HG03066 (cell line): Measurements from ENCODE around the gene TERB2.
"Not testable (repeated sequence)": the region's sequence is repeated elsewhere in the genome, so short reads cannot be mapped to it uniquely, and the experiment has no call there.

ENCODE experiments used
- ATAC-seq: cut with Tn5 transposase; IDR thresholded peaks from one replicate; pipeline ENCODE4 v1.9.1; 2021; ENCODE audit warnings: low read depth; ENCODE audit not compliant: unreplicated experiment

TERB2 gene

DNA sequence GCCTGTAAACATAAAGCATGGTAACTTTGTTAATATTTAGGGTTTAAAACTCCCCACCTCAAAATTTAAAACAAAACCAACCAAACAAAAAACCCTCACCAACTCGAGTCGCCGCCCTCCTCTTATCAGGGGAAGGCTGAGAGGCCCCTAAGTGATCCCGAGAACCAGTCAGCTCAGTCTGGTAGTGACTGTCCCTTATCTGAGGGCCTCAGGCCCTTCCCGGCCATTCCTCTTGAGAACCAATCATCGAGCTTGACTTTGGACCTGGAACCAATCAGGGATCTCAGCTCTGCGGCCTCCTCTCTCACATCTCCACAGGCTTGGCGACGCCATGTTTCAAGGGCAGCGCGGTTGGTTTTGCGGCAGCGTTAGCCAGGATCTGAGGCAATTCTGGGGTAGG is at the start of gene TERB2:
Gene TERB2, plus strand, starts transcription at position 300 of the 400 bp plus-strand sequence. Its CDS starts 32 bp downstream, at position 332.
- no peak for ATAC-seq

DNA sequence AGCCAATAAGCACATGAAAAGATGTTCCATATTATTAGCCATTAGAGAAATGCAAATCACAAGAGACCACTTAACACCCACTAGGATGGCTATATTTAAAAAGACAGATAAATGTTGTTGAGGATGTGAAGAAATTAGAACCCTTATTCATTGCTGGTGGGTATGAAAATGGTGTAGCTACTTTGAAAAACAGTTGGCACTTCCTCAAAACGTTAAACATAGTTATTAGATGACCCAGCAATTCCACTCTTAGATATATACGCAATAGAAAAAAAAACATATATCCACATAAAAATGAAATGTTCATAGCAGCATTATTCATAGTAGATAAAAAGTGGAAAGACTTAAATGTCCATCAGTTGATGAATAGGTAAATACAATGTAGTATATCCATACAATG is 47.1 kb upstream of the TERB2 start:
- ATAC-seq: no peak

GRCh38 chr15:44910981-44911625 is 45.4 kb upstream of the TERB2 start:
- ATAC-seq: no peak

- not testable (repeated sequence) for ATAC-seq
Observed at GRCh38 chr15:44912186-44912585, 44.3 kb upstream of the TERB2 start.

DNA sequence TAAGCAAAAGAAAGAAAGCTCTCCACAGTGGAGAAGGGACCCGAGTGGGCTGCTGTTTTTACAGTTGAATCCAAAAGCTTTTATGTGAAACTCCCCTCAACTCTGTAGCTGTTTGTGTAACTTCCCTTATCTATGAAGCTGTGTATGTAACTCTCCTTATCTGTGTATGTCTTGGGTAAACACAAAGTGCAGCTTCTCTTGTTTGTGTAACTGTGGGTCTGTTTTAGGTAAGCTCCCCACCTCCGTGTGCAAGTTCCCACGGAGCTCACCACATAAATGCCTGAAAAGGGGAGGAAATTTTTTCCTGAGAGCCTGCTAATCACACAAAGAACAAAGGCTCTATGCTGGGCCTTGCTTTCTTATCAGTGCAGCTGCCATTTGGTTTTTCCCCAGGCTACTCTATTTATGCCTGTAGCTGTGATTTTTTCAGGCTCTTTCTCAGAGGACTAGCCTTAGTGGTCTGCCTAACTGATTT is 43.5 kb upstream of the TERB2 start:
- not testable (repeated sequence) for ATAC-seq

DNA sequence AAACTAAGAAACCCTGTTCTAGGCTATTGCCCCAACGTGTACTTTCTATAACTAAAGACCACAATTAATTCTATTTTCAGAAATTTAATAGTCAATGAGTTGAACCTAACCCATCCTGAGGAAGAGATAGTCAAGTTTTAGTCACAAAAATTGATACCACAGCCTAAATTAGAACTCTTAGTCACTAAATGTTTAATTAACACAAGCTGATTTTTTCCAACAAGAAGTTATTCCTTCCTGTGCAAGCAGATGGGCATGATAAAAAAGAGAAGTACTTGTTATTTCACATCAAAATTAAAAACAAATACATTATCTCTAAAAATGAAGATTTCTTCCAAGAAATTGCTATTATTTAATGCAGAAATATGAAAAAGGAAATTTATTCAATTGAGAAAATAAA is 38.4 kb upstream of the TERB2 start:
- no peak for ATAC-seq

GRCh38 chr15:44928658-44929057 is 27.8 kb upstream of the TERB2 start:
- not testable (repeated sequence) for ATAC-seq

DNA sequence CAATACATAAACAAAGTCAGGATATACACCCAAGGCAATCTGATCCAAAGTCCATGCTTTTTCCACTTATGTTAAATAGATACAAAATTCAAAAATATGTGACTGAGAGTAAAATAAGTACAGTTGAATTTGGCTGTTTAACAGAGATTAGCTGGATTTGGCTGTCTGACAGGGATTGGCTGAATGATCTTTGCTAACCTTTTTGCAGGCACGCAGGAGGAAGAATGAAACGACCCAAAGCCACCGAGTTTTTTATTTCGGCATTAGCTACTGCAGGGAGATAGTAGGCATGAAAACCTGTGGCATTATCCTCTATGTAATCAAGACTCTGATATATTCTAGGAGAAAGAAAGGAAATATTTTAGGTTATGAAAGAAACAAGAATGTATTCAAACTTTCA is 26.2 kb upstream of the TERB2 start:
- ATAC-seq: not testable (repeated sequence)

DNA sequence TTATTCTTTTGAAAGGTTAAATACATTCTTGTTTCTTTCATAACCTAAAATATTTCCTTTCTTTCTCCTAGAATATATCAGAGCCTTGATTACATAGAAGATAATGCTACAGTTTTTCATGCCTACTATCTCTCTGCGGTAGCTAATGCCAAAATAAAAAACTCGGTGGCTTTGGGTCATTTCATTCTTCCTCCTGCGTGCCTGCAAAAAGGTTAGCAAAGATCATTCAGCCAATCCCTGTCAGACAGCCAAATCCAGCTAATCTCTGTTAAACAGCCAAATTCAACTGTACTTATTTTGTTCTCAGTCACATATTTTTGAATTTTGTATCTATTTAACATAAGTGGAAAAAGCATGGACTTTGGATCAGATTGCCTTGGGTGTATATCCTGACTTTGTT is 1.8 kb downstream of the TERB2 start:
- not testable (repeated sequence) for ATAC-seq

- no peak for ATAC-seq
Observed at GRCh38 chr15:44968475-44968874, 12.0 kb downstream of the TERB2 start.

DNA sequence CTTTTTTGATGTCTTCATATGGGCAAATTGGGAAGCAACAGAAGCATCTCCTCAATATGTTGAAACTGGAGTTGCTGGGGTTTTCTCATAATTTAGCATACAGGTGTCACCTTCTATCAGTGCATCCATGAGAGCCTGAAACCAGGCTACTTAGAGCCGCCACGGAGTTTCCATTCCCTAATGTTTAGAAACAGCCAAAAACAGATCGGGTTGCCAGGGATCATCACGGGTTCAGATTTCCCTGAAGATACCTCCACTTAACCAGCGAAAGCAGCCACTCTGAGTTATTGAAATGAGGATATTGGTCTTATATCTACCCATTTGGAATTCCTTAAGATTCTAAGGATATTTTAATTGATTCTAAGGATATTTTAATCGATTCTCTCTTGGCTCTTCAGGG is 14.5 kb downstream of the TERB2 start:
- ATAC-seq: no peak

GRCh38 chr15:44976183-44976582 is 19.7 kb downstream of the TERB2 start:
- ATAC-seq: not testable (repeated sequence)

DNA sequence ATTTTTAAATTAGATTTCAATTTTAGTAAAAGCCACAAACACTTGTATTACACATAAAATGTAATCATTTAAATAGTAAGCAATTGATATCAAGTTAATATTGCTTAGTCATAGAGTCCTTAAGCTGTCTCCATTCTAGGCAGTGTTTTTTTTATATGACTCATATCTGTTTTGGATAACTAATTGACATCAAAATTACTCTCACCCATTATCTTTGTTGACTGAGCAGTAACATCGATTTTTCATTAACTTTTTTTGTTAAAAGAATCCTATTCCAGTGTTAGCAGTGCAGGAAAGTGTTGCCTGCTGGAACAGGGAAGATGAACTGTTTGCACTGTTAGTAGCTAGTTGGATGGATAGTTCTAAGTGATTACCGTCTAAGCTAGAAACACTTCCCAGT is 21.3 kb downstream of the TERB2 start:
- ATAC-seq: not testable (repeated sequence)

- ATAC-seq: not testable (repeated sequence)
Observed at GRCh38 chr15:44979617-44980339, 23.3 kb downstream of the TERB2 start.

DNA sequence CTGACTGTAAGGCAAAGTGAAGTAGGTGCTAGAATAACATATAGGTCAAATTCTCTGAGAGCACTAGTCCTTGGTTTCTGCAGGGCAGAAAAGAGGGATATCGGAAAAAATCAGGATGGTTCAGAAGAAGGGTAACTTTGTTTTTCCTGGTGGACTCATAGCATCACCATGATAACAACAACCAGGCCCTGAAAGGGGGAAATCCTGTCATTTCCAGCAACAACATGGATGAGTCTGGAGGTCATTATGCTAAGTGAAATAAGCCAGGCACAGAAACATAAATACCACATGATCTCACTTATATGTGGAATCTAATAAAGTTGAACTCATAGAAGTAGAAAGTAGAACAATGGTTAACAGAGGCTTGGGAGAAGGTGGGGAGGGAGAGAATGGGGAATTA is 27.7 kb downstream of the TERB2 start:
- ATAC-seq: not testable (repeated sequence)

GRCh38 chr15:44986346-44987055 is 30.0 kb downstream of the TERB2 start:
- ATAC-seq: not testable (repeated sequence)

GRCh38 chr15:44987711-44988110 is 31.2 kb downstream of the TERB2 start:
- not testable (repeated sequence) for ATAC-seq

DNA sequence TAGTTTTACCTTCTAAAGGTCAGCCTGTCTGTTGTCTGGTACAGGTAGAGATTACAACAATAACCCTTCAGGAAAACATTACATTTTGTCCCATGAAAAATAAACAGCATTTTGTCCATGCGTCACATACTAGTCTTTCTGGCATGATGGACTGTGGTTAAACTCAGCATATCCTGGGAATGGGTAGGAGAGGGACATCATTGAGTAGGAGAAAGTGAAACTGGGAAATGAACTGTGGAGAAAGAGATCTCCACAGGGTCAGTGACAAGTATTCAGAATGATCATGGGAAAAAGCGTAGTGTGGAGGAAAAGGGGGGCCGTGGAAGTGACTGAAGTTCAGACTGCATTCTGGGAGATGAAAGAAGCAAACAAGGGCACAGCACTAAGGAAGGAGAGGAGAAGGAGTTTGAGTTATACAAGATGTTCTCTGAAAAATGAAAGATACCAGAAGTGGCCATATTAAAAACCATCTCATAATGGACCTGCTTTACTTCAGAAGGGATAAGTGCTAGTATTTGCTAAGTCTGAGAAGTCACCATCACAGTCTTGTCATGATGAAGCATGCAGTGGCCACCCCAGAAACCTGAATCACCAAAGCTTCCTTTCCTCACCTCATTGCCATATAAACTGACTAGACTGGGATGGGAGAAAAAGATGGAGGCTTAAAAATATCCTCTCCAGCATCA is 31.8 kb downstream of the TERB2 start:
- ATAC-seq: not testable (repeated sequence)

DNA sequence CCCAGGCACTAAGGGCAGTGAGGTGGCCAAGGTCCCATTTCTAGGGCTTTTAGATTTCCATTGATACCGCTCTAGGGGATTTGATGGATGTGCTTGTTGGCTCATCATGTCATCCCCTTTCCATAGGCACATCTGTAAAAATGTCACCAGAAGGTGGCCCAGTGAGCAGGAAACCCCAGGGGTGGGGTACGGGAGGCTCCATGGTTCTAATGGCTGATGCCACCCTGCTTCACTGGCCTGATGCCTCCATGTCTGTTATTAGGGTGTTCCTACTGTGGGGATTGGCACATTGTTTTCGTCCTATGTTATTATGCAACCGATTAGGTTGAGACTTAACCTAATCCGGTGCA is 32.4 kb downstream of the TERB2 start:
- not testable (repeated sequence) for ATAC-seq

GRCh38 chr15:44997632-44998031 is 41.1 kb downstream of the TERB2 start:
- ATAC-seq: not testable (repeated sequence)

- ATAC-seq: no peak
Observed at GRCh38 chr15:44999105-44999504, 42.6 kb downstream of the TERB2 start.
